Measurements from ENCODE around the gene SENP3. TPM values are rescaled to one million over a fixed set of nuclear protein-coding genes. Genes with fewer than 3 reads are reported as not detected.
A peak's percentile ranks its signal among the peaks of the same experiment; 100 is the strongest.

SENP3 gene
- total and polyA plus RNA-seq, 2 of the 13 experiments (the other 11 are each of a cell fraction or from before 2014, with no cell fraction given): 55.8 to 75.4 TPM

- TF ChIP-seq, protein P1, sequence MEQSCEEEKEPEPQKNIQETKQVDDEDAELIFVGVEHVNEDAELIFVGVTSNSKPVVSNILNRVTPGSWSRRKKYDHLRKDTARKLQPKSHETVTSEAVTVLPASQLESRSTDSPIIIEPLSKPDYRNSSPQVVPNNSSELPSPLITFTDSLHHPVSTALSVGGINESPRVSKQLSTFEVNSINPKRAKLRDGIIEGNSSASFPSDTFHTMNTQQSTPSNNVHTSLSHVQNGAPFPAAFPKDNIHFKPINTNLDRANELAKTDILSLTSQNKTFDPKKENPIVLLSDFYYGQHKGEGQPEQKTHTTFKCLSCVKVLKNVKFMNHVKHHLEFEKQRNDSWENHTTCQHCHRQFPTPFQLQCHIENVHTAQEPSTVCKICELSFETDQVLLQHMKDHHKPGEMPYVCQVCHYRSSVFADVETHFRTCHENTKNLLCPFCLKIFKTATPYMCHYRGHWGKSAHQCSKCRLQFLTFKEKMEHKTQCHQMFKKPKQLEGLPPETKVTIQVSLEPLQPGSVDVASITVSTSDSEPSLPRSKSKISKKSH (CRISPR knock-in tag; IDR thresholded peaks at IDR 0.05; ENCODE audit: borderline replicate concordance): 0 out of 2 replicates have a peak, but pooled peaks have one; percentile 21
- TF ChIP-seq SAP130 (CRISPR knock-in tag; IDR thresholded peaks at IDR 0.05; ENCODE audit: low read depth): 0 out of 2 replicates have a peak, but pooled peaks have one; percentile 1
- TF ChIP-seq, protein P2, sequence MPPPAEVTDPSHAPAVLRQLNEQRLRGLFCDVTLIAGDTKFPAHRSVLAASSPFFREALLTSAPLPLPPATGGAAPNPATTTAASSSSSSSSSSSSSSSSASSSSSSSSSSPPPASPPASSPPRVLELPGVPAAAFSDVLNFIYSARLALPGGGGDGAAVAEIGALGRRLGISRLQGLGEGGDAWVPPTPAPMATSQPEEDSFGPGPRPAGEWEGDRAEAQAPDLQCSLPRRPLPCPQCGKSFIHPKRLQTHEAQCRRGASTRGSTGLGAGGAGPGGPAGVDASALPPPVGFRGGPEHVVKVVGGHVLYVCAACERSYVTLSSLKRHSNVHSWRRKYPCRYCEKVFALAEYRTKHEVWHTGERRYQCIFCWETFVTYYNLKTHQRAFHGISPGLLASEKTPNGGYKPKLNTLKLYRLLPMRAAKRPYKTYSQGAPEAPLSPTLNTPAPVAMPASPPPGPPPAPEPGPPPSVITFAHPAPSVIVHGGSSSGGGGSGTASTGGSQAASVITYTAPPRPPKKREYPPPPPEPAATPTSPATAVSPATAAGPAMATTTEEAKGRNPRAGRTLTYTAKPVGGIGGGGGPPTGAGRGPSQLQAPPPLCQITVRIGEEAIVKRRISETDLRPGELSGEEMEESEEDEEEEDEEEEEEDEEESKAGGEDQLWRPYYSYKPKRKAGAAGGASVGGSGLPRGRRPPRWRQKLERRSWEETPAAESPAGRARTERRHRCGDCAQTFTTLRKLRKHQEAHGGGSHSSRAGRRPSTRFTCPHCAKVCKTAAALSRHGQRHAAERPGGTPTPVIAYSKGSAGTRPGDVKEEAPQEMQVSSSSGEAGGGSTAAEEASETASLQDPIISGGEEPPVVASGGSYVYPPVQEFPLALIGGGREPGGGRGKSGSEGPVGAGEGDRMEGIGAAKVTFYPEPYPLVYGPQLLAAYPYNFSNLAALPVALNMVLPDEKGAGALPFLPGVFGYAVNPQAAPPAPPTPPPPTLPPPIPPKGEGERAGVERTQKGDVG (CRISPR knock-in tag; IDR thresholded peaks at IDR 0.05; ENCODE audit: borderline replicate concordance): peak; percentile 15; the same call in 1 of the 2 replicates
- TF ChIP-seq, protein P3, sequence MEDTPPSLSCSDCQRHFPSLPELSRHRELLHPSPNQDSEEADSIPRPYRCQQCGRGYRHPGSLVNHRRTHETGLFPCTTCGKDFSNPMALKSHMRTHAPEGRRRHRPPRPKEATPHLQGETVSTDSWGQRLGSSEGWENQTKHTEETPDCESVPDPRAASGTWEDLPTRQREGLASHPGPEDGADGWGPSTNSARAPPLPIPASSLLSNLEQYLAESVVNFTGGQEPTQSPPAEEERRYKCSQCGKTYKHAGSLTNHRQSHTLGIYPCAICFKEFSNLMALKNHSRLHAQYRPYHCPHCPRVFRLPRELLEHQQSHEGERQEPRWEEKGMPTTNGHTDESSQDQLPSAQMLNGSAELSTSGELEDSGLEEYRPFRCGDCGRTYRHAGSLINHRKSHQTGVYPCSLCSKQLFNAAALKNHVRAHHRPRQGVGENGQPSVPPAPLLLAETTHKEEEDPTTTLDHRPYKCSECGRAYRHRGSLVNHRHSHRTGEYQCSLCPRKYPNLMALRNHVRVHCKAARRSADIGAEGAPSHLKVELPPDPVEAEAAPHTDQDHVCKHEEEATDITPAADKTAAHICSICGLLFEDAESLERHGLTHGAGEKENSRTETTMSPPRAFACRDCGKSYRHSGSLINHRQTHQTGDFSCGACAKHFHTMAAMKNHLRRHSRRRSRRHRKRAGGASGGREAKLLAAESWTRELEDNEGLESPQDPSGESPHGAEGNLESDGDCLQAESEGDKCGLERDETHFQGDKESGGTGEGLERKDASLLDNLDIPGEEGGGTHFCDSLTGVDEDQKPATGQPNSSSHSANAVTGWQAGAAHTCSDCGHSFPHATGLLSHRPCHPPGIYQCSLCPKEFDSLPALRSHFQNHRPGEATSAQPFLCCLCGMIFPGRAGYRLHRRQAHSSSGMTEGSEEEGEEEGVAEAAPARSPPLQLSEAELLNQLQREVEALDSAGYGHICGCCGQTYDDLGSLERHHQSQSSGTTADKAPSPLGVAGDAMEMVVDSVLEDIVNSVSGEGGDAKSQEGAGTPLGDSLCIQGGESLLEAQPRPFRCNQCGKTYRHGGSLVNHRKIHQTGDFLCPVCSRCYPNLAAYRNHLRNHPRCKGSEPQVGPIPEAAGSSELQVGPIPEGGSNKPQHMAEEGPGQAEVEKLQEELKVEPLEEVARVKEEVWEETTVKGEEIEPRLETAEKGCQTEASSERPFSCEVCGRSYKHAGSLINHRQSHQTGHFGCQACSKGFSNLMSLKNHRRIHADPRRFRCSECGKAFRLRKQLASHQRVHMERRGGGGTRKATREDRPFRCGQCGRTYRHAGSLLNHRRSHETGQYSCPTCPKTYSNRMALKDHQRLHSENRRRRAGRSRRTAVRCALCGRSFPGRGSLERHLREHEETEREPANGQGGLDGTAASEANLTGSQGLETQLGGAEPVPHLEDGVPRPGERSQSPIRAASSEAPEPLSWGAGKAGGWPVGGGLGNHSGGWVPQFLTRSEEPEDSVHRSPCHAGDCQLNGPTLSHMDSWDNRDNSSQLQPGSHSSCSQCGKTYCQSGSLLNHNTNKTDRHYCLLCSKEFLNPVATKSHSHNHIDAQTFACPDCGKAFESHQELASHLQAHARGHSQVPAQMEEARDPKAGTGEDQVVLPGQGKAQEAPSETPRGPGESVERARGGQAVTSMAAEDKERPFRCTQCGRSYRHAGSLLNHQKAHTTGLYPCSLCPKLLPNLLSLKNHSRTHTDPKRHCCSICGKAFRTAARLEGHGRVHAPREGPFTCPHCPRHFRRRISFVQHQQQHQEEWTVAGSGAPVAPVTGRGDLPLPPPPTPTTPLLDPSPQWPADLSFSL (CRISPR knock-in tag; IDR thresholded peaks at IDR 0.05): peak; percentile 78
- TF ChIP-seq ZNF564 (CRISPR knock-in tag; IDR thresholded peaks at IDR 0.05): no peak
- no peak for TF ChIP-seq MLXIP (CRISPR knock-in tag; IDR thresholded peaks at IDR 0.05; ENCODE audit: borderline replicate concordance)
- TF ChIP-seq, protein P4, sequence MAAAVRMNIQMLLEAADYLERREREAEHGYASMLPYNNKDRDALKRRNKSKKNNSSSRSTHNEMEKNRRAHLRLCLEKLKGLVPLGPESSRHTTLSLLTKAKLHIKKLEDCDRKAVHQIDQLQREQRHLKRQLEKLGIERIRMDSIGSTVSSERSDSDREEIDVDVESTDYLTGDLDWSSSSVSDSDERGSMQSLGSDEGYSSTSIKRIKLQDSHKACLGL (CRISPR knock-in tag; IDR thresholded peaks at IDR 0.05): 0 out of 2 replicates have a peak, but pooled peaks have one; percentile 27
- TF ChIP-seq, protein P5, sequence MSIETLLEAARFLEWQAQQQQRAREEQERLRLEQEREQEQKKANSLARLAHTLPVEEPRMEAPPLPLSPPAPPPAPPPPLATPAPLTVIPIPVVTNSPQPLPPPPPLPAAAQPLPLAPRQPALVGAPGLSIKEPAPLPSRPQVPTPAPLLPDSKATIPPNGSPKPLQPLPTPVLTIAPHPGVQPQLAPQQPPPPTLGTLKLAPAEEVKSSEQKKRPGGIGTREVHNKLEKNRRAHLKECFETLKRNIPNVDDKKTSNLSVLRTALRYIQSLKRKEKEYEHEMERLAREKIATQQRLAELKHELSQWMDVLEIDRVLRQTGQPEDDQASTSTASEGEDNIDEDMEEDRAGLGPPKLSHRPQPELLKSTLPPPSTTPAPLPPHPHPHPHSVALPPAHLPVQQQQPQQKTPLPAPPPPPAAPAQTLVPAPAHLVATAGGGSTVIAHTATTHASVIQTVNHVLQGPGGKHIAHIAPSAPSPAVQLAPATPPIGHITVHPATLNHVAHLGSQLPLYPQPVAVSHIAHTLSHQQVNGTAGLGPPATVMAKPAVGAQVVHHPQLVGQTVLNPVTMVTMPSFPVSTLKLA (IDR thresholded peaks at IDR 0.05): no peak
- no peak for TF ChIP-seq NFE2L1 (CRISPR knock-in tag; IDR thresholded peaks at IDR 0.05; ENCODE audit: borderline replicate concordance)
Observed at GRCh38 chr17:7549401-7550055, 12.2 kb upstream of the SENP3 start (continued).
